Measurements from ENCODE around the gene KDM8. TPM values are rescaled to one million over a fixed set of nuclear protein-coding genes. Genes with fewer than 3 reads are reported as not detected.
"Not testable (repeated sequence)": the region's sequence is repeated elsewhere in the genome, so short reads cannot be mapped to it uniquely, and the experiment has no call there.

KDM8 gene
- total RNA-seq, 1 experiment from 2014 or later: 5.1 TPM

DNA sequence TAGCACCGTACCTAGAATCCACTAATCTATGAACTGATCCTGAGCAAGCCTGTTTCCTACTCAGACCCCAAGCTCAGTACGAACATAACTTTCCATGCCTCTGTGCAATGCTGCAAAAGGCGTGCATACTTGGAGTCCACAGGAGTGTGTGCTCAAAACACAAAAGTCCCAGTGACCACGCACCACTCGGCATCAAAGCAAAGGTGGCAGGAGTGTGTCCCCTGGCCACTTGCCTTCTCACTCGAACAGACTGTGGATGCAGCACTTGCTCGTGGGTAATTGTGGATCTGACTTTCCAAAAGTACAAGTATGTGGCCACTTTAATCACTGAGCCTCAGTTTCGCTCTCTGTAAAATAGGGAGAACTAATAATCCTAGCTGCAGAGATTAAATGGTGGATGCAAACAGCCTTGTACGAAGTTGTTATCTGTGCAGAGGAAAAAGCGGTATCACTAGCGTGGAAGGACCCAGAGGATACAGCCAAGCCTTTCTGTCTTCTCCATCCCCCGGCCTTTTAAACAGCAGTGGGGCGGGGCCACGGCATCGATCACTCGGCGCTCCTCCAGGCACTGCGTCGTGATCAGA, 311 bp upstream of the KDM8 start:
- H3K27ac ChIP-seq: peak overlapping the region; percentile 78
- no peaks in the 10 kb centered on the region for H3K27me3 ChIP-seq (ENCODE audit: insufficient read depth, low read depth)
- intact Hi-C loops (cut with micrococcal nuclease; ENCODE audit: unreplicated experiment): no loop called here
- ChIA-PET POLR2A (ENCODE audit: unreplicated experiment) (interaction anchor here (0.6 to 1.0 kb wide), 5 partner anchors 30 to 347 kb away, joined by 3 to 7 read pairs (median 4); partner anchors contain the start of genes GTF3C1 and KATNIP), CTCF (interaction anchor here (0.6 to 0.8 kb wide), 2 partner anchors 24 to 1978 kb away, joined by 4 read pairs; no protein-coding TSS in a partner anchor)
- TSS peak; percentile 93 for BruUV-seq (replicated peaks)
- no peak for TF ChIP-seq EZH2 (IDR thresholded peaks at IDR 0.05; ENCODE audit: low read depth)
- TF ChIP-seq, protein P1, sequence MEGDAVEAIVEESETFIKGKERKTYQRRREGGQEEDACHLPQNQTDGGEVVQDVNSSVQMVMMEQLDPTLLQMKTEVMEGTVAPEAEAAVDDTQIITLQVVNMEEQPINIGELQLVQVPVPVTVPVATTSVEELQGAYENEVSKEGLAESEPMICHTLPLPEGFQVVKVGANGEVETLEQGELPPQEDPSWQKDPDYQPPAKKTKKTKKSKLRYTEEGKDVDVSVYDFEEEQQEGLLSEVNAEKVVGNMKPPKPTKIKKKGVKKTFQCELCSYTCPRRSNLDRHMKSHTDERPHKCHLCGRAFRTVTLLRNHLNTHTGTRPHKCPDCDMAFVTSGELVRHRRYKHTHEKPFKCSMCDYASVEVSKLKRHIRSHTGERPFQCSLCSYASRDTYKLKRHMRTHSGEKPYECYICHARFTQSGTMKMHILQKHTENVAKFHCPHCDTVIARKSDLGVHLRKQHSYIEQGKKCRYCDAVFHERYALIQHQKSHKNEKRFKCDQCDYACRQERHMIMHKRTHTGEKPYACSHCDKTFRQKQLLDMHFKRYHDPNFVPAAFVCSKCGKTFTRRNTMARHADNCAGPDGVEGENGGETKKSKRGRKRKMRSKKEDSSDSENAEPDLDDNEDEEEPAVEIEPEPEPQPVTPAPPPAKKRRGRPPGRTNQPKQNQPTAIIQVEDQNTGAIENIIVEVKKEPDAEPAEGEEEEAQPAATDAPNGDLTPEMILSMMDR (conservative IDR thresholded peaks at IDR 0.05): no peak
- H3K9me2 ChIP-seq (ENCODE audit: insufficient read depth): no peaks in the 10 kb centered on the region
- peak overlapping the region; percentile 70 for H3K4me3 ChIP-seq
- H3F3A ChIP-seq (ENCODE audit: insufficient read depth, low read depth): peaks cover 8% of the 10 kb centered on the region; the same call in 1 of the 2 replicates
- no peak for DNase-seq
- H4K20me1 ChIP-seq (ENCODE audit: insufficient read depth): no peaks in the 10 kb centered on the region
- peaks cover 15% of the 10 kb centered on the region for H3K4me1 ChIP-seq (replicated peaks; ENCODE audit: insufficient read depth)
- no peaks in the 10 kb centered on the region for H3K36me3 ChIP-seq (ENCODE audit: low read depth)
- peak overlapping the region; percentile 85 for H2AFZ ChIP-seq
- H3K79me2 ChIP-seq (ENCODE audit: low read depth): peaks cover 8% of the 10 kb centered on the region; the same call in 1 of the 2 replicates
- H3K9me3 ChIP-seq (ENCODE audit: insufficient read depth, low read depth): no peaks in the 10 kb centered on the region
- peak overlapping the region; percentile 74 for H3K4me2 ChIP-seq

GRCh38 chr16:27204312-27204915, 1.1 kb downstream of the KDM8 start:
- POLR2A ChIA-PET (ENCODE audit: unreplicated experiment): interaction anchor here (0.6 to 1.0 kb wide), 6 partner anchors 89 to 346 kb away, joined by 3 to 13 read pairs (median 4); partner anchors contain the start of genes GTF3C1 and KATNIP
- peak overlapping the region; percentile 42 for H3K27ac ChIP-seq
- no TSS peak for BruUV-seq (replicated peaks)
- H3K4me1 ChIP-seq (replicated peaks; ENCODE audit: insufficient read depth): peaks cover 15% of the 10 kb centered on the region
- peak overlapping the region; percentile 66 for H3K4me3 ChIP-seq
- no peaks in the 10 kb centered on the region for H4K20me1 ChIP-seq (ENCODE audit: insufficient read depth)
- H3K9me2 ChIP-seq (ENCODE audit: insufficient read depth): no peaks in the 10 kb centered on the region
- H3K79me2 ChIP-seq (ENCODE audit: low read depth): peaks cover 8% of the 10 kb centered on the region; the same call in 1 of the 2 replicates
- CTCF ChIA-PET: no interaction called here
- H3K36me3 ChIP-seq (ENCODE audit: low read depth): no peaks in the 10 kb centered on the region
- peak overlapping the region; percentile 87 for H2AFZ ChIP-seq
- H3F3A ChIP-seq (ENCODE audit: insufficient read depth, low read depth): peaks cover 8% of the 10 kb centered on the region; the same call in 1 of the 2 replicates
- H3K9me3 ChIP-seq (ENCODE audit: insufficient read depth, low read depth): no peaks in the 10 kb centered on the region
- intact Hi-C loops (cut with micrococcal nuclease; ENCODE audit: unreplicated experiment): no loop called here
- peak overlapping the region; percentile 74 for H3K4me2 ChIP-seq
- no peaks in the 10 kb centered on the region for H3K27me3 ChIP-seq (ENCODE audit: insufficient read depth, low read depth)
- no peak for DNase-seq
- TF ChIP-seq EZH2 (IDR thresholded peaks at IDR 0.05; ENCODE audit: low read depth): no peak
- TF ChIP-seq, protein P1 (conservative IDR thresholded peaks at IDR 0.05): no peak

DNA sequence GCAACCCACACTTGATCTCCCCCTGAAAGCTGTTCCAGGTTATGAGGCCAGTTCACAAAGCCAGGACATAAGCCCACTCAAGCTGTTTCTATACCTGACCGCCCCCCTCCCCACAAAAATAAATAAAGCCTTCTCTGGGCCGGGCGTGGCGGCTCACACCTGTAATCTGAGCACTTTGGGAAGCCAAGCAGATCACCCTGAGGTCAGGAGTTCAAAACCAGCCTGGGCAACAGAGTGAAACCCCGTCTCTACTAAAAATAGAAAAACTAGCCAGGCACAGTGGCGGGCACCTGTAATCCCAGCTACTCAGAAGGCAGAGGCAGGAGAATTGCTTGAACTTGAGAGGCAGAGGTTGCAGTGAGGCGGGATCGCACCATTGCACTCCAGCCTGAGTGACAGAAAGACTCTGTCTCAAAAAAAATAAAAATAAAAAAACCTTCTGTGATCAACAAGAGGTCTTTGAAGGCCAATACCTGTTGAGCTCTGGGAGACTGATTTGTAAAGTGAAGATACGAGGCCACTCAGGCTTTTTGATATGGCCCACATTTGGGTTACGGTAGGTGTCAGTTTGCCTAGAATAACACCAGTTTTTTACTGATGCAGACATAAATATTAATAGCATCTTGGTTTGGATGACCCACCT, 2.2 kb downstream of the KDM8 start:
- no peaks in the 10 kb centered on the region for H3K36me3 ChIP-seq (ENCODE audit: low read depth)
- H3K4me3 ChIP-seq: no peak overlapping the region
- intact Hi-C loops (cut with micrococcal nuclease; ENCODE audit: unreplicated experiment): no loop called here
- DNase-seq: no peak
- H3K79me2 ChIP-seq (ENCODE audit: low read depth): peaks cover 8% of the 10 kb centered on the region; the same call in 1 of the 2 replicates
- no peaks in the 10 kb centered on the region for H3K9me3 ChIP-seq (ENCODE audit: insufficient read depth, low read depth)
- no peaks in the 10 kb centered on the region for H4K20me1 ChIP-seq (ENCODE audit: insufficient read depth)
- H3K27ac ChIP-seq: no peak overlapping the region
- peaks cover 15% of the 10 kb centered on the region for H3K4me1 ChIP-seq (replicated peaks; ENCODE audit: insufficient read depth)
- peaks cover 8% of the 10 kb centered on the region; the same call in 1 of the 2 replicates for H3F3A ChIP-seq (ENCODE audit: insufficient read depth, low read depth)
- no peaks in the 10 kb centered on the region for H3K9me2 ChIP-seq (ENCODE audit: insufficient read depth)
- TF ChIP-seq, protein P1 (conservative IDR thresholded peaks at IDR 0.05): no peak
- no peak for TF ChIP-seq EZH2 (IDR thresholded peaks at IDR 0.05; ENCODE audit: low read depth)
- no peak overlapping the region for H2AFZ ChIP-seq
- no TSS peak for BruUV-seq (replicated peaks)
- ChIA-PET CTCF (no interaction called here), POLR2A (ENCODE audit: unreplicated experiment) (interaction anchor here (0.5 to 0.7 kb wide), 3 partner anchors 49 to 326 kb away, joined by 3 to 13 read pairs (median 3); no protein-coding TSS in a partner anchor)
- H3K27me3 ChIP-seq (ENCODE audit: insufficient read depth, low read depth): no peaks in the 10 kb centered on the region
- peak overlapping the region; percentile 74; the same call in 1 of the 2 replicates for H3K4me2 ChIP-seq

- H2AFZ ChIP-seq; H3K4me3 ChIP-seq; H3K27ac ChIP-seq; H3K79me2 ChIP-seq (ENCODE audit: low read depth); H3F3A ChIP-seq (ENCODE audit: insufficient read depth, low read depth); H3K9me3 ChIP-seq (ENCODE audit: insufficient read depth, low read depth); H3K9me2 ChIP-seq (ENCODE audit: insufficient read depth); H3K4me2 ChIP-seq; intact Hi-C loops (cut with micrococcal nuclease; ENCODE audit: unreplicated experiment); BruUV-seq (replicated peaks); DNase-seq; H3K36me3 ChIP-seq (ENCODE audit: low read depth); POLR2A ChIA-PET (ENCODE audit: unreplicated experiment); CTCF ChIA-PET; H4K20me1 ChIP-seq (ENCODE audit: insufficient read depth); H3K27me3 ChIP-seq (ENCODE audit: insufficient read depth, low read depth): not testable (repeated sequence)
- H3K4me1 ChIP-seq (replicated peaks; ENCODE audit: insufficient read depth): peaks cover 15% of the 10 kb centered on the region
Measured at GRCh38 chr16:27207121-27207520, 3.8 kb downstream of the KDM8 start.

Data from PC-9 (cell line).